ENCODE data around the gene KRTAP10-3.
"Not testable (repeated sequence)": the region's sequence is repeated elsewhere in the genome, so short reads cannot be mapped to it uniquely, and the experiment has no call there.

GRCh38 chr21:44601091-44601490 is 42.5 kb upstream of the KRTAP10-3 start:
- TF ChIP-seq CTCF, POLR2A (IDR thresholded peaks at IDR 0.05): not testable (repeated sequence)

Measured in breast epithelium (tissue), 3 donors.